GM18505 (cell line): ENCODE results near the gene PIP4K2B.

ENCODE experiments used
- ATAC-seq: cut with Tn5 transposase; IDR thresholded peaks from one replicate; pipeline ENCODE4 v1.9.1; 2021; ENCODE audit not compliant: unreplicated experiment
- POLR2A ChIP-seq: IDR thresholded peaks from 4 replicates; pipeline ENCODE4 v1.6.1; 2011; ENCODE audit warnings: borderline replicate concordance; ENCODE audit not compliant: insufficient read depth, insufficient read length; ENCODE audit errors: extremely low read depth

Gene PIP4K2B

GRCh38 chr17:38746004-38746848 lies 53.1 kb downstream of the PIP4K2B start:
- ATAC-seq = no peak
- TF ChIP-seq POLR2A = no peak

GRCh38 chr17:38745545-38745944 lies 53.8 kb downstream of the PIP4K2B start:
- ATAC-seq = no peak
- TF ChIP-seq POLR2A = no peak

GRCh38 chr17:38743556-38744171 lies 55.7 kb downstream of the PIP4K2B start:
- no peak for TF ChIP-seq POLR2A

GRCh38 chr17:38742411-38743308 lies 56.7 kb downstream of the PIP4K2B start:
- no peak for TF ChIP-seq POLR2A
- ATAC-seq = no peak

More at GRCh38 chr17:38743556-38744171, 55.7 kb downstream of the PIP4K2B start:
- no peak for ATAC-seq

GRCh38 chr17:38741921-38742410 lies 57.4 kb downstream of the PIP4K2B start:
- ATAC-seq = no peak
- TF ChIP-seq POLR2A = no peak

- no peak for TF ChIP-seq POLR2A
- ATAC-seq = no peak
These were observed 57.9 kb downstream of the PIP4K2B start for GRCh38 chr17:38741461-38741860.

GRCh38 chr17:38740806-38741205 lies 58.5 kb downstream of the PIP4K2B start:
- TF ChIP-seq POLR2A = no peak
- ATAC-seq = no peak

- no peak for TF ChIP-seq POLR2A
- ATAC-seq = no peak
These were observed 59.3 kb downstream of the PIP4K2B start for GRCh38 chr17:38740044-38740443.

- no peak for TF ChIP-seq POLR2A
- ATAC-seq = no peak
These were observed 60.1 kb downstream of the PIP4K2B start for GRCh38 chr17:38739305-38739704.

GRCh38 chr17:38738686-38739085 lies 60.7 kb downstream of the PIP4K2B start:
- no peak for TF ChIP-seq POLR2A
- no peak for ATAC-seq

- TF ChIP-seq POLR2A = no peak
- ATAC-seq = no peak
These were observed 61.2 kb downstream of the PIP4K2B start for GRCh38 chr17:38738007-38738662.

GRCh38 chr17:38735161-38735997 lies 64.0 kb downstream of the PIP4K2B start:
- no peak for ATAC-seq

More at GRCh38 chr17:38735161-38735997, 64.0 kb downstream of the PIP4K2B start:
- no peak for TF ChIP-seq POLR2A
